Body of pancreas (tissue), 4 donors: ENCODE measurements around the gene PLD1.

Experiments
- CTCF ChIP-seq, 7 experiments: fragments of 450-650 bp in 4 of 7; fragments of 200-600 bp in 3 of 7; sonication (generic) in 3 of 7; IDR thresholded peaks; one replicate each; pipeline ENCODE4 v1.5.1; 2016 to 2019; ENCODE audit warnings: antibody characterized with exemption in 7 of 7
- POLR2A ChIP-seq, 3 donors: fragments of 450-650 bp; IDR thresholded peaks; one replicate each; pipeline ENCODE4 v1.6.1; 2016; ENCODE audit warnings: antibody characterized with exemption in 3 of 3, mild to moderate bottlenecking in 2 of 3

- TF ChIP-seq CTCF (IDR thresholded peaks at IDR 0.05), result no peak
- TF ChIP-seq POLR2A (IDR thresholded peaks at IDR 0.05), result no peak
These were observed 188.2 kb downstream of the PLD1 start for GRCh38 chr3:171622126-171622525.
